ENCODE data around the gene KCNN4.

The KCNN4 gene

GRCh38 chr19:43783636-43784035, 2.9 kb upstream of the KCNN4 start:
- H3K4me2 ChIP-seq (ENCODE audit: insufficient read depth, low read length) = peak overlapping the region; percentile 65
- DNase-seq (no peak), ATAC-seq (ENCODE audit: insufficient read depth, low read depth) (no peak)
- no peak overlapping the region for H3K4me3 ChIP-seq (ENCODE audit: low read depth in 1 of 2, low read length in 2 of 2)
- H3K27ac ChIP-seq (ENCODE audit: low read length) = peak overlapping the region; percentile 92
- H3K9me3 ChIP-seq (ENCODE audit: insufficient read depth, low read length, severe bottlenecking) = no peaks in the 10 kb centered on the region
- H3K36me3 ChIP-seq (ENCODE audit: insufficient read depth, low read length) = no peaks in the 10 kb centered on the region
- H3K9ac ChIP-seq (ENCODE audit: low read depth, low read length) = peak overlapping the region; percentile 54
- H3K4me1 ChIP-seq (ENCODE audit: insufficient read depth, low read length) = peaks cover 33% of the 10 kb centered on the region
- no peaks in the 10 kb centered on the region for H3K79me2 ChIP-seq (ENCODE audit: insufficient read depth, low read length)
- no peaks in the 10 kb centered on the region for H3K27me3 ChIP-seq (ENCODE audit: insufficient read depth, low read length, poor library complexity)
- H2AFZ ChIP-seq (ENCODE audit: low read depth, low read length) = peak overlapping the region; percentile 88
- TF ChIP-seq CTCF (IDR thresholded peaks at IDR 0.05; ENCODE audit: borderline replicate concordance, extremely low read depth, low read length, poor library complexity, severe bottlenecking) = no peak
- H4K20me1 ChIP-seq (ENCODE audit: insufficient read depth, low read length) = no peaks in the 10 kb centered on the region

- H3K9ac ChIP-seq (ENCODE audit: low read depth, low read length) = no peak overlapping the region
- no peaks in the 10 kb centered on the region for H3K36me3 ChIP-seq (ENCODE audit: insufficient read depth, low read length)
- DNase-seq (no peak), ATAC-seq (ENCODE audit: insufficient read depth, low read depth) (no peak)
- H3K9me3 ChIP-seq (ENCODE audit: insufficient read depth, low read length, severe bottlenecking) = no peaks in the 10 kb centered on the region
- no peak overlapping the region for H3K4me3 ChIP-seq (ENCODE audit: low read depth in 1 of 2, low read length in 2 of 2)
- H3K27me3 ChIP-seq (ENCODE audit: insufficient read depth, low read length, poor library complexity) = no peaks in the 10 kb centered on the region
- no peak overlapping the region for H3K27ac ChIP-seq (ENCODE audit: low read length)
- H4K20me1 ChIP-seq (ENCODE audit: insufficient read depth, low read length) = no peaks in the 10 kb centered on the region
- H3K4me2 ChIP-seq (ENCODE audit: insufficient read depth, low read length) = no peak overlapping the region
- no peak for TF ChIP-seq EZH2 (IDR thresholded peaks at IDR 0.05; ENCODE audit: borderline replicate concordance, low read depth, low read length, severe bottlenecking)
- no peak for TF ChIP-seq CTCF (IDR thresholded peaks at IDR 0.05; ENCODE audit: borderline replicate concordance, extremely low read depth, low read length, poor library complexity, severe bottlenecking)
- no peaks in the 10 kb centered on the region for H3K79me2 ChIP-seq (ENCODE audit: insufficient read depth, low read length)
- H3K4me1 ChIP-seq (ENCODE audit: insufficient read depth, low read length) = peaks cover 42% of the 10 kb centered on the region
- no peak overlapping the region for H2AFZ ChIP-seq (ENCODE audit: low read depth, low read length)
These were observed 2.0 kb upstream of the KCNN4 start for GRCh38 chr19:43782689-43783231.

- Histone ChIP-seq H3K4me3 (ENCODE audit: low read depth in 1 of 2, low read length in 2 of 2) (no peak overlapping the region), H3K4me2 (ENCODE audit: insufficient read depth, low read length) (no peak overlapping the region), H3K27ac (ENCODE audit: low read length) (no peak overlapping the region), H2AFZ (ENCODE audit: low read depth, low read length) (no peak overlapping the region), H3K27me3 (ENCODE audit: insufficient read depth, low read length, poor library complexity) (no peaks in the 10 kb centered on the region), H3K9me3 (ENCODE audit: insufficient read depth, low read length, severe bottlenecking) (no peaks in the 10 kb centered on the region), H3K4me1 (ENCODE audit: insufficient read depth, low read length) (peaks cover 46% of the 10 kb centered on the region), H4K20me1 (ENCODE audit: insufficient read depth, low read length) (no peaks in the 10 kb centered on the region), H3K9ac (ENCODE audit: low read depth, low read length) (no peak overlapping the region), H3K36me3 (ENCODE audit: insufficient read depth, low read length) (no peaks in the 10 kb centered on the region), H3K79me2 (ENCODE audit: insufficient read depth, low read length) (no peaks in the 10 kb centered on the region)
- TF ChIP-seq CTCF (IDR thresholded peaks at IDR 0.05; ENCODE audit: borderline replicate concordance, extremely low read depth, low read length, poor library complexity, severe bottlenecking) (no peak), EZH2 (IDR thresholded peaks at IDR 0.05; ENCODE audit: borderline replicate concordance, low read depth, low read length, severe bottlenecking) (no peak)
- no peak for ATAC-seq (ENCODE audit: insufficient read depth, low read depth)
- DNase-seq = no peak
These were observed 1.5 kb upstream of the KCNN4 start for GRCh38 chr19:43782311-43782660.

Data from DND-41 (cell line).